Caco-2 (cell line): ENCODE data around the gene TBCCD1. TPM values are rescaled to one million over a fixed set of nuclear protein-coding genes. Genes with fewer than 3 reads are reported as not detected.

Experiments used
- BruUV-seq: library from RNA; stranded (reverse); fragments of 400-500 nt; replicated peaks from 2 replicates; lab custom pipeline; 2021; lab: Mats Ljungman, UMichigan
- CTCF ChIA-PET: fragments of 300-600 bp; sonication (Branson Sonifier 250); formaldehyde crosslinking; loops from one replicate; lab custom pipeline; 2022; ENCODE audit warnings: antibody characterized with exemption; lab: Charles Lee
- POLR2A ChIA-PET: fragments of 300-600 bp; sonication (Branson Sonifier 250); formaldehyde crosslinking; loops from one replicate; lab custom pipeline; 2022; ENCODE audit warnings: antibody characterized with exemption; lab: Charles Lee
- DNase-seq, 2 experiments: peaks; one replicate each; pipeline versions ENCODE4 v3.0.0 to v3.0.0-alpha.2; 2020 to 2022
- H3K27me3 ChIP-seq: replicated peaks from 2 replicates; pipeline ENCODE4 v1.6.0; 2011; ENCODE audit warnings: low read length; ENCODE audit not compliant: control insufficient read depth, insufficient read depth
- H3K36me3 ChIP-seq: 2 replicates; pipeline ENCODE4 v1.5.1; 2011; ENCODE audit warnings: low read length; ENCODE audit not compliant: control insufficient read depth, insufficient read depth
- H3K4me1 ChIP-seq: fragments of 250-450 bp; sonication (Bioruptor Pico); 2 replicates; pipeline ENCODE4 v1.5.1; 2020; ENCODE audit warnings: mild to moderate bottlenecking
- H3K4me3 ChIP-seq: 2 replicates; pipeline ENCODE4 v1.5.1; 2011; ENCODE audit warnings: low read depth, mild to moderate bottlenecking, control low read depth, low read length
- H3K9me3 ChIP-seq: fragments of 250-450 bp; sonication (Bioruptor Pico); 2 replicates; pipeline ENCODE4 v1.5.1; 2020; ENCODE audit warnings: mild to moderate bottlenecking, moderate library complexity
- H3K27ac Mint-ChIP-seq: one replicate; pipeline ENCODE4 v1.8.0; 2022; ENCODE audit warnings: mixed read lengths; ENCODE audit not compliant: unreplicated experiment
- H3K27me3 Mint-ChIP-seq: one replicate; pipeline ENCODE4 v1.8.0; 2022; ENCODE audit warnings: mixed read lengths; ENCODE audit not compliant: insufficient read depth, unreplicated experiment
- H3K36me3 Mint-ChIP-seq: one replicate; pipeline ENCODE4 v1.8.0; 2022; ENCODE audit warnings: mild to moderate bottlenecking, mixed read lengths; ENCODE audit not compliant: insufficient read depth, unreplicated experiment
- H3K4me1 Mint-ChIP-seq: one replicate; pipeline ENCODE4 v1.8.0; 2022; ENCODE audit warnings: low read depth, mixed read lengths; ENCODE audit not compliant: unreplicated experiment
- H3K4me3 Mint-ChIP-seq: one replicate; pipeline ENCODE4 v1.8.0; 2022; ENCODE audit warnings: mild to moderate bottlenecking, moderate library complexity, mixed read lengths; ENCODE audit not compliant: unreplicated experiment
- H3K9me3 Mint-ChIP-seq: one replicate; pipeline ENCODE4 v1.8.0; 2022; ENCODE audit warnings: mixed read lengths; ENCODE audit not compliant: unreplicated experiment
- intact Hi-C: fragments of 100-400 bp; cut with micrococcal nuclease; formaldehyde crosslinking; loops from one replicate; pipeline ENCODE4 v1.10.0; 2022; ENCODE audit not compliant: unreplicated experiment
- total RNA-seq: library from RNA; stranded (reverse); gene quantifications from 2 replicates; pipeline ENCODE4 v1.2.3, GENCODE V29; 2022
- TF ChIP-seq, protein P1 (sequence below), 2 experiments: fragments of 200-600 bp in 1 of 2; IDR thresholded peaks; 1 replicate in 1 of 2; 2 replicates in 1 of 2; pipeline versions ENCODE4 v1.5.1 to v1.8.0; 2011 to 2022; ENCODE audit warnings: antibody characterized with exemption in 1 of 2, control low read depth in 1 of 2, inconsistent platforms in 1 of 2, low read depth in 1 of 2, low read length in 1 of 2, mild to moderate bottlenecking in 1 of 2, moderate library complexity in 1 of 2; ENCODE audit not compliant: insufficient read depth in 1 of 2, severe bottlenecking in 1 of 2, unreplicated experiment in 1 of 2

Gene TBCCD1
- total RNA-seq, 1 experiment from 2014 or later = 14.7 TPM

DNA sequence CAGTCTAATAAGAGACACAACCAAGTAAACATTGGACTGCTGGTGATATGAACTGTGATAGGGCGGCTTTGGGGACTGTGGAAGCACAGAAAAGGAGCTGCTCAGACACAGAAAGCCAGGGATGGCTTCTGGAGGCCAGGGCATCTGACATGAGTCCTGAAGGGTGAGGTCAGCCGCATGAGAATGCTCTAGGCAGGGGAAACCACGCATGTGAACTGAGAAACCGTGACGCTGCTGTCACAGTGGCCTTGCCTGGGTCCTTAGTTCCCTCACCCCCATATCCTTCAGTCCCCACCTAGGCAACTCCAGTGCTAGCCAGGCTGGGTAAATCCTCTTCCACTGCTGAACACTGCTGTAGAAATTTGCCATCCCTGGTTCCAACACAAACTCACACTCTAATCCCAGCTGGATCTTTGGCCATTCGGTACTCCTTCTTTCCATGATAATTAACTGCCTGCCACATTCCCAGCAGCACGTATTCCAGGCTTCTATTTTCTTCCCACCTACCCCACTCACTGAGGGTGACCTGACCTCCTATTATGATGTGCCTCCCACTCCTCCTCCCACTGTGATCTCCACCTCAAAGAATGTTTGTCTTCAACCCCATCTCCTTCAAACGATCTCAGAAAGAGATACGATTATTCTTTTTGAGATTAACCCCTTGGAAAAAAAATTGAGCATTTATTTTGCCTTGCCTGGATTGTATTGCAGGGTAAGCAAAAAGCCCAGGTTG is 54.4 kb downstream of the TBCCD1 start:
- POLR2A ChIA-PET = no interaction called here
- no peak overlapping the region for H3K4me3 Mint-ChIP-seq
- no peaks in the 10 kb centered on the region for H3K27me3 Mint-ChIP-seq
- intact Hi-C loops = loop anchor here (5.0 kb wide), 1 partner anchor 45 kb away; no protein-coding TSS in a partner anchor
- TF ChIP-seq, protein P1, sequence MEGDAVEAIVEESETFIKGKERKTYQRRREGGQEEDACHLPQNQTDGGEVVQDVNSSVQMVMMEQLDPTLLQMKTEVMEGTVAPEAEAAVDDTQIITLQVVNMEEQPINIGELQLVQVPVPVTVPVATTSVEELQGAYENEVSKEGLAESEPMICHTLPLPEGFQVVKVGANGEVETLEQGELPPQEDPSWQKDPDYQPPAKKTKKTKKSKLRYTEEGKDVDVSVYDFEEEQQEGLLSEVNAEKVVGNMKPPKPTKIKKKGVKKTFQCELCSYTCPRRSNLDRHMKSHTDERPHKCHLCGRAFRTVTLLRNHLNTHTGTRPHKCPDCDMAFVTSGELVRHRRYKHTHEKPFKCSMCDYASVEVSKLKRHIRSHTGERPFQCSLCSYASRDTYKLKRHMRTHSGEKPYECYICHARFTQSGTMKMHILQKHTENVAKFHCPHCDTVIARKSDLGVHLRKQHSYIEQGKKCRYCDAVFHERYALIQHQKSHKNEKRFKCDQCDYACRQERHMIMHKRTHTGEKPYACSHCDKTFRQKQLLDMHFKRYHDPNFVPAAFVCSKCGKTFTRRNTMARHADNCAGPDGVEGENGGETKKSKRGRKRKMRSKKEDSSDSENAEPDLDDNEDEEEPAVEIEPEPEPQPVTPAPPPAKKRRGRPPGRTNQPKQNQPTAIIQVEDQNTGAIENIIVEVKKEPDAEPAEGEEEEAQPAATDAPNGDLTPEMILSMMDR (IDR thresholded peaks at IDR 0.05; ENCODE audit: insufficient read depth in 1 of 2, low read depth in 1 of 2, low read length in 1 of 2, severe bottlenecking in 1 of 2, unreplicated experiment in 1 of 2) = no peak
- Histone ChIP-seq H3K4me1 (peaks cover 12% of the 10 kb centered on the region; the same call in 1 of the 2 replicates), H3K9me3 (no peaks in the 10 kb centered on the region), H3K4me3 (no peak overlapping the region), H3K36me3 (no peaks in the 10 kb centered on the region), H3K27me3 (no peaks in the 10 kb centered on the region)
- no TSS peak for BruUV-seq
- H3K27ac Mint-ChIP-seq = no peak overlapping the region
- no peak for DNase-seq
- CTCF ChIA-PET = interaction anchor here (0.6 to 1.0 kb wide), 2 partner anchors 28 to 559 kb away, joined by 3 read pairs; no protein-coding TSS in a partner anchor
- H3K4me1 Mint-ChIP-seq = peaks cover 13% of the 10 kb centered on the region
- H3K9me3 Mint-ChIP-seq = no peaks in the 10 kb centered on the region
- no peaks in the 10 kb centered on the region for H3K36me3 Mint-ChIP-seq

GRCh38 chr3:186511702-186512101 is 55.4 kb downstream of the TBCCD1 start:
- Histone ChIP-seq H3K27me3 (no peaks in the 10 kb centered on the region), H3K9me3 (no peaks in the 10 kb centered on the region), H3K4me1 (peaks cover 12% of the 10 kb centered on the region; the same call in 1 of the 2 replicates), H3K4me3 (no peak overlapping the region), H3K36me3 (no peaks in the 10 kb centered on the region)
- H3K4me1 Mint-ChIP-seq = peaks cover 20% of the 10 kb centered on the region
- no peak overlapping the region for H3K27ac Mint-ChIP-seq
- H3K36me3 Mint-ChIP-seq = no peaks in the 10 kb centered on the region
- no peak for DNase-seq
- no TSS peak for BruUV-seq
- POLR2A ChIA-PET = no interaction called here
- CTCF ChIA-PET = no interaction called here
- no peaks in the 10 kb centered on the region for H3K27me3 Mint-ChIP-seq
- peaks cover 7% of the 10 kb centered on the region for H3K9me3 Mint-ChIP-seq
- TF ChIP-seq, protein P1 (IDR thresholded peaks at IDR 0.05; ENCODE audit: insufficient read depth in 1 of 2, low read depth in 1 of 2, low read length in 1 of 2, severe bottlenecking in 1 of 2, unreplicated experiment in 1 of 2) = no peak
- no peak overlapping the region for H3K4me3 Mint-ChIP-seq
- intact Hi-C loops = loop anchor here (5.0 kb wide), 1 partner anchor 44 kb away; no protein-coding TSS in a partner anchor

- CTCF ChIA-PET = no interaction called here
- peaks cover 24% of the 10 kb centered on the region for H3K4me1 Mint-ChIP-seq
- Histone ChIP-seq H3K9me3 (no peaks in the 10 kb centered on the region), H3K4me3 (no peak overlapping the region), H3K4me1 (peaks cover 12% of the 10 kb centered on the region; the same call in 1 of the 2 replicates), H3K36me3 (no peaks in the 10 kb centered on the region), H3K27me3 (no peaks in the 10 kb centered on the region)
- BruUV-seq = no TSS peak
- TF ChIP-seq, protein P1 (IDR thresholded peaks at IDR 0.05; ENCODE audit: insufficient read depth in 1 of 2, low read depth in 1 of 2, low read length in 1 of 2, severe bottlenecking in 1 of 2, unreplicated experiment in 1 of 2) = no peak
- no peak overlapping the region for H3K4me3 Mint-ChIP-seq
- no peaks in the 10 kb centered on the region for H3K36me3 Mint-ChIP-seq
- peaks cover 12% of the 10 kb centered on the region for H3K9me3 Mint-ChIP-seq
- H3K27ac Mint-ChIP-seq = no peak overlapping the region
- POLR2A ChIA-PET = no interaction called here
- intact Hi-C loops = loop anchor here (5.0 kb wide), 1 partner anchor 44 kb away; no protein-coding TSS in a partner anchor
- no peak for DNase-seq
- H3K27me3 Mint-ChIP-seq = no peaks in the 10 kb centered on the region
Measured at GRCh38 chr3:186511245-186511644, 55.9 kb downstream of the TBCCD1 start.
